Measurements from ENCODE around the gene NYAP2. TPM values are rescaled to one million over a fixed set of nuclear protein-coding genes. Genes with fewer than 3 reads are reported as not detected.

NYAP2 gene
- total RNA-seq, 3 donors from 2014 or later: 0.09 TPM; not detected in 1

- Histone ChIP-seq H3K36me3 (ENCODE audit: low read depth) (no peaks in the 10 kb centered on the region), H3K9me3 (no peaks in the 10 kb centered on the region), H3K4me1 (ENCODE audit: low read depth) (no peaks in the 10 kb centered on the region), H3K4me3 (no peak overlapping the region)
- no peak for DNase-seq
- intact Hi-C loops (cut with DNase I, micrococcal nuclease): no loop called here
- ATAC-seq: no peak
- TF ChIP-seq CTCF (IDR thresholded peaks at IDR 0.05): no peak
Observed at GRCh38 chr2:225437319-225437718, 37.8 kb downstream of the NYAP2 start.

- intact Hi-C loops (cut with DNase I, micrococcal nuclease): no loop called here
- H3K9me3 ChIP-seq: no peaks in the 10 kb centered on the region
- H3K4me3 ChIP-seq: no peak overlapping the region
- ATAC-seq: no peak
- TF ChIP-seq CTCF (IDR thresholded peaks at IDR 0.05): no peak
- no peak for DNase-seq
- no peaks in the 10 kb centered on the region for H3K36me3 ChIP-seq (ENCODE audit: low read depth)
- H3K4me1 ChIP-seq (ENCODE audit: low read depth): no peaks in the 10 kb centered on the region
Observed at GRCh38 chr2:225438248-225438647, 38.7 kb downstream of the NYAP2 start.

- no peak for TF ChIP-seq CTCF (IDR thresholded peaks at IDR 0.05)
- intact Hi-C loops (cut with DNase I, micrococcal nuclease): no loop called here
- ATAC-seq (no peak), DNase-seq (no peak)
- no peaks in the 10 kb centered on the region for H3K4me1 ChIP-seq (ENCODE audit: low read depth)
- no peaks in the 10 kb centered on the region for H3K36me3 ChIP-seq (ENCODE audit: low read depth)
- H3K9me3 ChIP-seq: no peaks in the 10 kb centered on the region
- H3K4me3 ChIP-seq: no peak overlapping the region
Observed at GRCh38 chr2:225452677-225453076, 53.2 kb downstream of the NYAP2 start.

- Histone ChIP-seq H3K9me3 (no peaks in the 10 kb centered on the region), H3K4me3 (no peak overlapping the region), H3K36me3 (ENCODE audit: low read depth) (no peaks in the 10 kb centered on the region), H3K4me1 (ENCODE audit: low read depth) (no peaks in the 10 kb centered on the region)
- ATAC-seq (no peak), DNase-seq (no peak)
- intact Hi-C loops (cut with DNase I, micrococcal nuclease): no loop called here
- no peak for TF ChIP-seq CTCF (IDR thresholded peaks at IDR 0.05)
Observed at GRCh38 chr2:225454412-225454811, 54.9 kb downstream of the NYAP2 start.

GRCh38 chr2:225456619-225457260, 57.2 kb downstream of the NYAP2 start:
- DNase-seq (no peak), ATAC-seq (no peak)
- Histone ChIP-seq H3K36me3 (ENCODE audit: low read depth) (no peaks in the 10 kb centered on the region), H3K4me1 (ENCODE audit: low read depth) (no peaks in the 10 kb centered on the region), H3K9me3 (no peaks in the 10 kb centered on the region), H3K4me3 (no peak overlapping the region)
- intact Hi-C loops (cut with DNase I, micrococcal nuclease): no loop called here
- TF ChIP-seq CTCF (IDR thresholded peaks at IDR 0.05): no peak

- Histone ChIP-seq H3K4me3 (no peak overlapping the region), H3K36me3 (ENCODE audit: low read depth) (no peaks in the 10 kb centered on the region), H3K4me1 (ENCODE audit: low read depth) (no peaks in the 10 kb centered on the region), H3K9me3 (no peaks in the 10 kb centered on the region)
- no peak for DNase-seq
- ATAC-seq: peak; percentile 17
- intact Hi-C loops (cut with DNase I, micrococcal nuclease): no loop called here
- no peak for TF ChIP-seq CTCF (IDR thresholded peaks at IDR 0.05)
Observed at GRCh38 chr2:225457482-225457881, 58.0 kb downstream of the NYAP2 start.
